ENCODE measurements around the gene UBE3B. TPM values are rescaled to one million over a fixed set of nuclear protein-coding genes. Genes with fewer than 3 reads are reported as not detected.

Gene UBE3B
- total RNA-seq, 4 donors from 2014 or later, result 34.4 to 73.0 (median 71.6) TPM

DNA sequence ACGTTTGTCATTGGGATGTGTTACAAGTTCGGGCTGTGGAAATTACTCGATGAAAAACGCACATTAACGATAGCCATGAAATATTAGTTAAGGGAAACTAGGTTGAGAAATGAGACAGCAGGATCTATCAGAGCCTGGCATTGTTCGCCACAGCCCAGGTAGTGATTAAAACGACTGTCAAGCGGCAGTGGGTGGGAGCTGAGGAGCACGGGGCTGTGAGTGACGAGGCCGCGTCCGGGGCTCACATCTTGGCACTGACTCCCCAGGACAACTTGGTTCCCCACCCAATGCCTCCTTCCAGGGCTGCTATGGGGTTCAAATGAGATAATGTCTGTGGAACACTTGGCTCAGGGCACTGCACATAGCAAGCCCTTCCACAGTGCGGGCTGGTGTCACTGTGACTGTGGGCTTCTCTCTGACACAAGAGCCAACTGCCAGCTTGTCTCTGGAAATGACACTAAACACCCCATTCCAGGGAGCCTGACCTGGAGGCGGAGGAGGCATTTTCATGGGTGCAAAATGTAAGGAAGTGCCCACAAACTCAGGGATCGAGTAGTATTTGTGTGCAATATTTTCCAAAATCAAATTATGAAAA lies 76.6 kb downstream of the UBE3B start:
- in situ Hi-C loops (cut with MboI; ENCODE audit: low pct_ligation_motif_present in 1 of 4, low pct_unique_long_range_greater_than_20kb in 1 of 4, low sequenced_read_pairs in 3 of 4) (no loop called here), intact Hi-C loops (cut with DNase I; ENCODE audit: low total_unique reads) (no loop called here)
- TF ChIP-seq CTCF (IDR thresholded peaks at IDR 0.05), result no peak
- no peak for TF ChIP-seq EP300 (IDR thresholded peaks at IDR 0.05; ENCODE audit: low read depth)
- no peak for TF ChIP-seq POLR2AphosphoS5 (IDR thresholded peaks at IDR 0.05)
- no peak for TF ChIP-seq POLR2A (IDR thresholded peaks at IDR 0.05)
- DNase-seq, result no peak
- WGBS, 2 donors (ENCODE audit: low coverage in 1 of 2), result 46 to 56% methylated on average over 7 to 12 of the region's 16 CpGs
- Histone ChIP-seq H3K4me3 (no peak overlapping the region), H3K36me3 (no peaks in the 10 kb centered on the region), H3K27ac (no peak overlapping the region), H3K9me3 (no peaks in the 10 kb centered on the region), H3K4me1 (peaks cover 0 to 10% (median 3%) of the 10 kb centered on the region in 4 donors), H3K27me3 (peaks cover 44% of the 10 kb centered on the region)

DNA sequence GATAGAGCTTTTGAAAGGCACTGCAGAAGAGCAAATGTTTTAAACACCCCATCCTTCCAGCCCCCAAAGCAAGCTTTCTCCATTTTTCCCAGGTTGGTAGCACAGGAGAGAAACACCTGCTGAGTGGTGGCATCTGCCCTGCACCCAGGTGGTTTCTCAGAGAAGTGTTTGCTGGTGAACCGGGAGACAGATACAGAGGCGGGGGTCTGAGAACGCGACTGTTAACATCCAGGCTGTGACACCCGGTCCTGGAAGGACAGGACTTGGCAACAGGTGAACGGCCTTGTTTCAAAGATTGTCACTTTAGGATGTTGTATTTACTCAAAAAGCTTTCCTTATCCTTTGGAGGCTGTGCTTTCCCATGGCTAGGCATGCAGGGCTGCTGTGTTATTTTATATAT lies 77.3 kb downstream of the UBE3B start:
- no peak for DNase-seq
- TF ChIP-seq POLR2AphosphoS5 (IDR thresholded peaks at IDR 0.05), result no peak
- no peak for TF ChIP-seq POLR2A (IDR thresholded peaks at IDR 0.05)
- TF ChIP-seq EP300 (IDR thresholded peaks at IDR 0.05; ENCODE audit: low read depth), result no peak
- no peak for TF ChIP-seq CTCF (IDR thresholded peaks at IDR 0.05)
- in situ Hi-C loops (cut with MboI; ENCODE audit: low pct_ligation_motif_present in 1 of 4, low pct_unique_long_range_greater_than_20kb in 1 of 4, low sequenced_read_pairs in 3 of 4), result no loop called here

DNA sequence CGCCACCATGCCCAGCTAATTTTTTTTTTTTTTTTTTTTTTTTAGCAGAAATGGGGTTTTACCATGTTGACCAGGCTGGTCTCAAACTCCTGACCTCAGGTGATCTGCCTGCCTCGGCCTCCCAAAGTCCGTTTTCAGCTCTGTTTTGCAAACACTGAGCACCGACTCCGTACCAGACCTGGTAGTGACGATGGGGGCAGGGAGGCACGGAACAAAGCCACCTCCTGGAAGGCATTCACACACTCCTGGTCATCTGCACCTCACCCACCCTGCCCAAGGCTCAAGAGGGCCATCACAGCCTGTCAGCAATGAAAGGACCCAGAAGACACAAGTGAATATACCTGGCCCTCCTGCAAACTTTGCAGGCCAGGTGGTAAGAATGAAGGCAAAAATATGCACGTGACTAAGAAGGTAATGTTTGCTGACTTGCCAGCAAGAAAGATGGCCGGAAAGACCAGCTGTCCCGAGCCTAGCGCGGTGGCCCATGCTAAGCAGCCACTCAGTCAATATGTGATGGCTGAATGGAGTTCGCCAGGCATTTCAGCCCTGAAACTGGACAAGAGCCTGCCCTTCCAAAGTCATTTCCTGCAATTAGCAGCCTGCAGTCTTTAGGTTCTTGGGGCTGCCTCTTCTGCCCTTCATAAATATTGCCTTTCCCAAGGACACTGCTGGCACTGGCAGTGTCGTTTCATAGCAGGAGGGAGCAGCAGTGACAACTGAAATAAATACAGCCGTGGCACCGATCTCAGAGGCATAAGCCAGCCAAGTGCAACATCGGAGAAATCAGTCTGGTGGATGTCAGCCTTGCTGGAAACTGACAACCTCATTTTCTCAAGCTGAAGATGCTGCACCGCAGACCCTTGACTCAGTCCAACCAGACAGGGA lies 78.2 kb downstream of the UBE3B start:
- TF ChIP-seq EP300 (IDR thresholded peaks at IDR 0.05; ENCODE audit: low read depth) (no peak), POLR2A (IDR thresholded peaks at IDR 0.05) (no peak), POLR2AphosphoS5 (IDR thresholded peaks at IDR 0.05) (no peak)
- no peak overlapping the region for H3K27ac ChIP-seq
- H3K4me1 ChIP-seq, result peaks cover 0 to 11% (median 2%) of the 10 kb centered on the region in 4 donors
- H3K36me3 ChIP-seq, result no peaks in the 10 kb centered on the region
- in situ Hi-C loops (cut with MboI; ENCODE audit: low pct_ligation_motif_present in 1 of 4, low pct_unique_long_range_greater_than_20kb in 1 of 4, low sequenced_read_pairs in 3 of 4), result no loop called here
- H3K9me3 ChIP-seq, result no peaks in the 10 kb centered on the region
- intact Hi-C loops (cut with DNase I; ENCODE audit: low total_unique reads), result no loop called here
- peaks cover 28% of the 10 kb centered on the region for H3K27me3 ChIP-seq
- DNase-seq, result no peak
- no peak overlapping the region for H3K4me3 ChIP-seq
- 82 to 100% methylated on average over 1 to 18 of the region's 18 CpGs for WGBS, 2 donors (ENCODE audit: low coverage in 1 of 2)

More for the DNA sequence above, 77.3 kb downstream of the UBE3B start:
- H3K36me3 ChIP-seq, result no peaks in the 10 kb centered on the region
- H3K4me3 ChIP-seq, result no peak overlapping the region
- H3K4me1 ChIP-seq, result peaks cover 0 to 11% (median 3%) of the 10 kb centered on the region in 4 donors
- no peak overlapping the region for H3K27ac ChIP-seq
- H3K27me3 ChIP-seq, result peaks cover 37% of the 10 kb centered on the region
- intact Hi-C loops (cut with DNase I; ENCODE audit: low total_unique reads), result no loop called here
- no peaks in the 10 kb centered on the region for H3K9me3 ChIP-seq
- WGBS, 2 donors (ENCODE audit: low coverage in 1 of 2), result 65% methylated on average over 6 of the region's 6 CpGs; no CpG with 5 or more reads in 1 of the 2 donors

DNA sequence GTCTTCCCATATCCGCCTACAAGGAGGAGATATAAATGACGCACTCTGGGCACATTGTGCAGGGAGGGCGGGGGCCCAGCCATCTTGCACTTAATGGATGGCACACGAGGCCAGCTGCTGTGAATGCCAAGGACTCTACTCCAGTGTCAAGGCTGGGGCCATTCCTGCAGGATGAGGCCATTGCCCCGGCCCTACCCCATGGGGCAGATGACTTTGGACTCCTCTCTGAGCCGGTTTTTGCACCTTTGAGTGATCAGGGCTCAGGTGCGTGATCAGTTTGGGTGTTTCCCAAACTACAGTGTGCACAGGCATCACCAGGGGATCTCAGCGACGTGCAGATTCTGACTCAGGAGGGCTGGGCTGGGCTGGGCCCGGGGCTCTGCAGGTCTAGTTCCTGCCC lies 79.8 kb downstream of the UBE3B start:
- Histone ChIP-seq H3K9me3 (no peaks in the 10 kb centered on the region), H3K4me1 (peaks cover 0 to 11% (median 2%) of the 10 kb centered on the region in 4 donors), H3K27me3 (peaks cover 22% of the 10 kb centered on the region), H3K27ac (no peak overlapping the region), H3K36me3 (no peaks in the 10 kb centered on the region), H3K4me3 (no peak overlapping the region)
- 86 to 100% methylated on average over 2 to 10 of the region's 10 CpGs for WGBS, 2 donors (ENCODE audit: low coverage in 1 of 2)
- intact Hi-C loops (cut with DNase I; ENCODE audit: low total_unique reads) (no loop called here), in situ Hi-C loops (cut with MboI; ENCODE audit: low pct_ligation_motif_present in 1 of 4, low pct_unique_long_range_greater_than_20kb in 1 of 4, low sequenced_read_pairs in 3 of 4) (no loop called here)
- no peak for DNase-seq
- TF ChIP-seq CTCF (IDR thresholded peaks at IDR 0.05) (no peak), POLR2AphosphoS5 (IDR thresholded peaks at IDR 0.05) (no peak), EP300 (IDR thresholded peaks at IDR 0.05; ENCODE audit: low read depth) (no peak), POLR2A (IDR thresholded peaks at IDR 0.05) (no peak)
